Activated T-helper 9 cell treated with anti-CD3 and anti-CD28 coated beads, Interleukin-2, amount 50 U/mL, for 16 hours (primary cell): ENCODE results near the gene IRAK3.

Source experiments
- DNase-seq: peaks from one replicate; pipeline ENCODE4 v3.0.0-alpha.2; 2020; ENCODE audit warnings: low read depth

Gene IRAK3, protein sequence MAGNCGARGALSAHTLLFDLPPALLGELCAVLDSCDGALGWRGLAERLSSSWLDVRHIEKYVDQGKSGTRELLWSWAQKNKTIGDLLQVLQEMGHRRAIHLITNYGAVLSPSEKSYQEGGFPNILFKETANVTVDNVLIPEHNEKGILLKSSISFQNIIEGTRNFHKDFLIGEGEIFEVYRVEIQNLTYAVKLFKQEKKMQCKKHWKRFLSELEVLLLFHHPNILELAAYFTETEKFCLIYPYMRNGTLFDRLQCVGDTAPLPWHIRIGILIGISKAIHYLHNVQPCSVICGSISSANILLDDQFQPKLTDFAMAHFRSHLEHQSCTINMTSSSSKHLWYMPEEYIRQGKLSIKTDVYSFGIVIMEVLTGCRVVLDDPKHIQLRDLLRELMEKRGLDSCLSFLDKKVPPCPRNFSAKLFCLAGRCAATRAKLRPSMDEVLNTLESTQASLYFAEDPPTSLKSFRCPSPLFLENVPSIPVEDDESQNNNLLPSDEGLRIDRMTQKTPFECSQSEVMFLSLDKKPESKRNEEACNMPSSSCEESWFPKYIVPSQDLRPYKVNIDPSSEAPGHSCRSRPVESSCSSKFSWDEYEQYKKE

DNA sequence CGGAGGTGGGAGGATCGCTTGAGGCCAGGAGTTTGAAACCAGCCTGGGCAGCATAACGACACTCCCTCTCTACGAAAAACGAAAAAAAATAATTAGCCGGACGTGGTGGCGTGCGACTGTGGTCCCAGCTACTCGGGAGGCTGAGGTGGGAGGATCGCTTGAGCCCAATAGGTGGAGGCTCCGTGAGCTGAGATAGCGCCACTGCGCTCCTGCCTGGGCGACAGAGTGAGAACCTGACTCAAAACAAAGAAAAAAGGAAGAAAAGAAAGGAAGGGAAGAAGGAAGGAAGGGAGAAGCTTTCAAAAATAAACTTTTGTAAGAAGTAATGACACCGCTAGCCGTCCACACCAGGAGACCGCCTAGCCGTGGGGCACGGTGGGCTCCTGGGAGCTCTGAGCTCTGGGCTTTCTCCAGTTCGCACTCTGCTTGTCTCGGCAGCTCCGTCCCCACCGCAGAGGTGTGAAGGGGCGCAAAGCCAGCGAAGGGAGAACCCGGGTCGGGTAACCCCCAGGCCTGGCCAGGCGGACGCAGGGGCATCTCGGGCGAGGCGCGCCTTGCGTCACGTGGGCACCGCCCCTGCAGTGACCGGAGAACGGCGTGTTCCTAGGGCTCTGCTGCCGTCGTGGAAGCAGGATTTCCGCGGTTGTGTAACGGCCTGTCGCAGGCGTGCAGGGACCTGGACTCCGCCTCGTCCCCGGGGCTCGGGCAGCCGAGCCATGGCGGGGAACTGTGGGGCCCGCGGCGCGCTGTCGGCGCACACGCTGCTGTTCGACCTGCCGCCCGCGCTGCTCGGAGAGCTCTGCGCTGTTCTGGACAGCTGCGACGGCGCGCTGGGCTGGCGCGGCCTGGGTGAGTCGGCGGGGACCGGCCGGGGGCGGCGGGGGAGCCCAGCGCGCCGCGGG is at the start of gene IRAK3:
Gene IRAK3 (plus strand): TSS at position 631 of the 902 bp plus-strand sequence. CDS start 86 bp downstream, at position 717.
- no peak for DNase-seq

DNA sequence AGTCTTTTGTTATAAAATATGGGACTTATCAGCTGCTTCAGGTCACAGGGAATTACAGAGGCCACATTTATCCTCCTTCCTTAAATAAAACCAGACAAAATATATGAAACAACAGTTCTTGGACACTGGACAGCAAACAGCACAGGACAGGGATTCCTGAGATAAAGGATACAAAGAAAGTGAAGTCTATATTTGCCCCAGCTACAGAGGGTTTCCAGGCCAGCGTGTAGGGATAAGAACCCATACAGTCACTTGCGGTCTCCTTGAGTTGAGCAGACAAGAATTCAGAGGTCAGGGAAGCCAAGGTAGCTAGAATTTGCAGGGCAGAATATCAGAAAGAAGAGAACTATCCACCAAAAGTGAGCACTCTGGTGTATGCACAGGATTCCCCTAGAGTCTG is 49.7 kb upstream of the IRAK3 start:
- DNase-seq = no peak

DNA sequence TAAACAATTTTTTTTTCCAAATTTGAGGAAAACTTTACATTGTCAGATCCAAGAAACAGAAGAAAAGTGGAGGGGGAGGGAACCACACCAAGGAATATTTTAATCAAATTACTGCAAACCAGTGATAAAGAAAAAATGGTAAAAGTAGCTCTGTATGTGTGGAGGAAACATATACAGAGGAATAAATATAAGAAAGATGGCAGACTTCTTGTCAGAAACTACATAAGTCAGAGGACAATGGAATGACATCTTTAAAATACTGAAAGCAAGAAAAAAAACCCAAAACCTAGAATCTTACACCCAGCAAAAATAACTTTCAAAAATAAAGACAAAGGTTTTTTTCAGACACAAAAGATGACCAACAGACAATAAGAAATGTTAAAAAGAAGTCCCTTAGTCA is 48.3 kb upstream of the IRAK3 start:
- DNase-seq = no peak

DNA sequence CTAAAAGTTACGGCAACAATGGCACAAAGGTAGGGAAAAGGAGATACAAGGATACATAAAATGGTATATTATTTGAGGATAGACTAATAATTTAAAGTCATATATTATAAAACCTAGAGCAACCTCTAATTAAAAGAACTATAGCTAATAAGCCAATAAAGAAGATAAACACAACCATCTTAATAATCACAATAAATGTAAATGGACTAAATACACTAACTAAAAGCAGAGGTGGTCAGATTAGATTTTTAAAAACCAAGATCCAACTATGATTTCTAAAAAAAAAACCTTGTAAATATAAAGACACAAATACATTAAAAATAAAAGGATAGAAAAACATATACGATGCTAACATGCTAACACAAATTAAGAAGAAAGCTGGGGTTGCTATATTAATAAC is 47.7 kb upstream of the IRAK3 start:
- no peak for DNase-seq

DNA sequence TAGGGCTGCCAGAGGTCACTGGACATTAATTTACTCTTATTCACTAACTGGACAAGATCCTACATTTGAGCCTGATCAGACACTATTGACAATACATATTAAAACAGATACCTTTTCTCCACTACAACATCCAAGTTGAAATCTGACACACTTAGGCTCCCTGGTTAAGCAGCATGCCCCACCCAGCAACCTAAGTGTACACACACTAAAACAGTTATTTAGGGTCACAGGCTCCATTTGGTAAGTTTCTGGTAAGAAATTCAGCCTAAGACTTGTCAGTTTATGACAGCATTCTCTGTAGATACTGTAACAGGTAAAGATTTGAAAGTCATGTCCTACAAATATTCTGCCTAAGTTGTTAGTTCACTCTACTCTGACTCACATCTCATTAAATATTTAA is 46.2 kb upstream of the IRAK3 start:
- DNase-seq = no peak

DNA sequence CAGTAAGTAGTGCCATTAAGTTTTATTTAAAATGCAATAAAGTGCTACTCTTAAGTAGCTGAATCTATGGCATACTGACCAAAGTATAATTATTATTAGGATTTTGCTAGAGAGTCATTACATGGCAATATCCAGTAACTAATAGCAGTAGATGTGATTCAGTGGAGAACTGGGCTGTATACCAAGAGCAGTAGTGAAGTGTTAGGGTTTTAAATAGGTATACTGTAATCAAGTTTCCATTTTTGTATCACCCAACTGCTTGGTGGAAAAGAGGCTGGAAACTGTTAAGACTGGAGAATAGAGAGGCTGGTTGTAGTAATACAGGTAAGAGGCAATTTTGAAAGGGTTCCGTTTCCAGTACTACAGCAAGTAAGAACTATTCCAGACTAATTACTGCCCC is 45.1 kb upstream of the IRAK3 start:
- no peak for DNase-seq

DNA sequence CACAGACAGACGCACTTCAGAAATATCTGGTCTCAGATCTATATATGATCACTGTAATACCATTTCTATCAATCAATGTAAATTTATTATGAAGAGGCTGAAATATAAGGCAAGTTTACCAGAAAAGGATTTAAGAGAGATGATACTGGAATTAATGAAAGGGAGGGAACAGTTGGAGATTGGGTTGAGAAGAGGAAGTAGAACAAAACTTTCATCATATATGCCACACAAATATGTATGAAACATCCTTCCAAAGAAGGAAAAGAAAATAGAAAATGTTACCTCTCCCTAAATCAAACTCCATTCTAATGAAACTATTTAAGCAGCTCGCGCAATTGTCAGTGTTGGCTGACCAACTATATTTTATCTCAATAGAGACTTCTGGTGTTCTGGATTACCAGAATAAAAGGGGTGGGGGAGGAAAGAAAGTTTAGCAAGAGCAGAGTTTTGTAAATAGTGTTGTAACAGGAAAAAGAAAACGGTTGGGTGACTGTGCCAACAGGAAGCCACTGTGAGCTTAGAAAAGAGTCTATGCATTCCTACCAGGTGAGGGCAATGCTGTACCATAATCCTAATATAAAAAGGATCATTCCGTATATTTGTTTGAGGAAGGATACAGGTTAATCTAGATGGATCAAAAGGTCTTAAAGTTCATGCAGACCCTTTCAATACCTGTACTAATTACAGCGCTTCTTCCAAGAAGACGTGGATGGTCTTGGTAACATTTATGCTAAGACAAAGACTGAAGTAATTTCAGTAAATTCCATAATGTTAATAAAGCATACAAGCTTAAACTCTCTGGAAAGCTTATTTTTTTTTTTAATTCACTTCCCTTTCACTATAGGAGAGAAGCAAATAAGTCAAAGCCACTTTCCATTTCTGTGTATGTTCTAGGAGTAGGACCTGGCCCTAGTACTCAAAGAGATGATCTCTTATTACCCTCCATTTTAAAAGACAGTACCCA is 43.9 kb upstream of the IRAK3 start:
- no peak for DNase-seq

DNA sequence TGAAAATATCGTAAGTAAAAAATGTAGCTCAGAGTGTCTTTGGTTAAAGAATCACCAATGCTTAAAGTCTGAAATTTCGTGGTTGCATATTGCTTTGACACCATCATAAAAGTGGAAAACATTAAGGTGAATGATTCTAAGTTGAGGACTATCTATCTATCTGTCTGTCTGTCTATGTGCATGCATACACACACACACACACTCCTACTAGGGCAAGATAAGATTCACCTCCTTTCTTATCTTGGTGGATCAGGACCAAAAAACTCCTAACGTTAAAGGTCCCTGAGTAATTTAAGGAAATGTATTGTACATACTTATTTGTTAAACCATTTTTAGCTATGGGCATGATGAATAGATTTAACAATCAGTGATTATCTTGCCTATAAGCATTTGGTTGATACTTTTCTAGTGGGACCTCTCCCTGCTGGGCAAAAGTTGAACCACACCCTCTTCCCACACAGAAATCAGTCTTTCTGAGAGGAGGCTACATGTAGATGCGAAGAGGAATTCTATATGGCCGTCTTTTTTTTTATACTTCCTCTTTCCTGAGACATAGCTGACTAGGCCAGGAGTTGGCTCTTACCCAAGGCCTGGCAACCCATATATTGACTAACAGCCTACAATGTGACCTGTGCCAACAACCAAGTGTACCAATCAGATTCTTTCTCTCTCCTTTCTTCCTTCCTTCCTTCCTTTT is 39.2 kb upstream of the IRAK3 start:
- no peak for DNase-seq

DNA sequence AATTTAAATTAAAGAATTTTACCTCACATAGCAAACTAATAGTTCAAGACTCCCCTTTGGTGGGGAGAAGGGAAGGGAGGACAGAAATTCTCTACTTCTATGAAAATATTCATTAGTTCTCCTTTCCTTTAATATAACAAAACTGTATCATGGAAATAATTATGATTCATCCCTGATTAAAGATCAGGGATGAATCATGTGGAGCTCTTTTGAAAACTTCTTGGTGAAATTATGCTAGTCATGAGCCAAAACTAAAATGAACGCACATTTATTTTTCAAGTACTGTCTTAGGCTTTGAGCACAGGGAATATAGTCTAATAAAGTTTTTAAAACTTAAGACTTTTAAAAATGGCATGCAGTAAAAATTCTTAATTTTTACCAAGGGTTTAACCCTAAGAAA is 36.3 kb upstream of the IRAK3 start:
- DNase-seq = no peak

DNA sequence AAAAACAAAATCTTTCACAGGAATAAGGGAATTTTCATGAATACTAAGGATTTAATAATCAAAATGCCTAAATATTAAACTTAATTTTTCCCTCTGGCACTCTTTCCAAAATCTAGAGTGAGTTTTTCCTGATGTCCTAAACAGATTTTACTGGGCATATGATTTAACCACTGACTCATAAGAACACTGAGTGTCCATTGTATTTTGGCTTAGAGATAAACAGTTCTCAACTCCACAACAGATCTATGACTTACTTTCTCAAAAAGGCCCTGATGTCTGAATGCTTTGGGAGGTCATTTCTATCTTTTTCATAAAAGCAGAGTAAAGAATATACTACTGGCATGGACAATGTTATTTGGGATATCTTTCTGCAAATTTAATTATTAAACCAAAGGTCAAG is 34.2 kb upstream of the IRAK3 start:
- DNase-seq = no peak

DNA sequence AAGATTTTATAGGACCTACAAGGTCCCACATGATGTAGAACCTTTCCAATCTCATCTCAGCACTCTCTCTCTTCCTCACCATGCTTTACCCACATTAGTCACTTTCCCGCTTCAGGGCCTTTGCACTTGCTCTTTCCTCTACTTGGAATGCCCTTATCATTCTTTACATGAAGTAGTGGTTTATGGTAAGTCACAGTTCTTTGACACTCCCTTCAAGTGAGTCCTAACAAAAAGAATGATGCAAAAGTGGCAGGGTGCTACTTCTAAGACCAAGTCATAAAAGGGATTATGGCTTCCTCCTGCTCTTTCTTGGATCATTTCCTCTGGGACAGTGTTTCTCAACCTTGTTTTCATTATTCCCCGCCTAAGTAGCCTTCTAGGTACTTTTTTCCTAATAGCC is 32.4 kb upstream of the IRAK3 start:
- DNase-seq = no peak

DNA sequence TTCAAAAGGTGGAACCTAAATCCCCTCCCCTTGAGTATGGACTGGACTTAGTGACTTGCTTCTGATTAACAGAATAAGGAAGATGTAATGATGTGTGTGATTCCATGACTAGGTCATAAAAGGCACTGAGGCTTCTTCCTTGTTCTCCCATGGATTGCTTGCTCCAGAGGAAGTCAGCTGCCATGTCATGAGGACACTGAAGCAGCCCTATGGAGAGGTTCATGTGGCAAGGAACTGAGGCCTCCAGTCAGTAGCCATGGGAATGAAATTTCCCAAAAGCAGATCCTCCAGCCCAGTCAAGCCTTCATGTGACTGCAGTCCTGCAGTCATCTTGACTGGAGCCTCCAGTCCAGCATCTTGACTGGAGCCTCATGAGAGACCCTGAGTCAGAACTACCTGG is 29.9 kb upstream of the IRAK3 start:
- no peak for DNase-seq

DNA sequence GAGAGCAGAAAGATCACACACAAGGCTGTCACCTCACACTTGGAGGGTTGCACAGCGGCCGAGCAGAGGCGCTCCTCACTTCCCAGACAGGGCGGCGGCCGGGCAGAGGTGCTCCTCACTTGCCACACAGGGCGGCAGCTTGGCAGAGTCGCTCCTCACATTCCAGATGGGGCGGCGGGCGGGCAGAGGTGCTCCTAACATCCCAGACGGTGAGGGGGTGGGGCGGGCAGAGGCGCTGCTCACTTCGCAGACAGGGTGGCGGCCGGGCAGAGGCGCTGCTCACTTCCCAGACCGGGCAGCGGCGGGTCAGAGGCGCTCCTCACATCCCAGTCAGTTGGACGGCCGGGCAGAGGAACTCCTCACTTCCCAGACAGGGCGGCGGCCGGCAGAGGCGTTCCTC is 28.3 kb upstream of the IRAK3 start:
- DNase-seq = no peak

DNA sequence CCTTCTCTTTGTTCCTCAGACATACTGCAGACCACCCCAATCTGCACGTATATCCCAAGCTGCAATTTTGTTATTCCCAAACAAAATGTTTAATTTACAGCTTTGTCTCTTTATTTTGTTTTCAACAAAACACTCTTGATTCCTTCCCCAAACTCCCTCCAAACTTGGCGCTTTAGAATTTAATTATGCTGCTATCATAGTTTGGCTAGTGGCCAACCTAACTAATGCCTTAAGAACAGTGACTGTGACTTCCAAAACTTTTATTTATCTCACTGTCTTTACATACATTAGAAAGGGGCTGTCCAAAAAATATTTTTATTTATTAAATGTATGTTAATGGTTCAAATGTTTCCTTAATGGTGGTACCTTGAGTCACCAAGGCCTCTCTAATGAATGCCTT is 26.3 kb upstream of the IRAK3 start:
- no peak for DNase-seq

DNA sequence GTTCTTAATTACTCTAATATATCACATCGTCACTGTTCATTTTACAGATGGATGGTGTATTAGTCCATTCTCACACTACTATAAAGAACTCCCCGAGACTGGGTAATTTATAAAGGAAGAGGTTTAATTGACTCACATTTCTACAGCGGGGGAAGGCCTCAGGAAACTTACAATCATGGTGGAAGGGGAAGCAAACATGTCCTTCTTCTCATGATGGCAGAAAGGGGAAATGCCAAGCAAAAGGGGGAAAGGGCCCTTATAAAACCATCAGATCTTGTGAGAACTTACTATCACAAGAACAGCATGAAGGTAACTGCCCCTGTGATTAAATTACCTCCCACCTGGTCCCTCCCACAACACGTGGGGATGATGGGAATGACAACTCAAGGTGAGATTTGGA is 25.7 kb upstream of the IRAK3 start:
- no peak for DNase-seq

DNA sequence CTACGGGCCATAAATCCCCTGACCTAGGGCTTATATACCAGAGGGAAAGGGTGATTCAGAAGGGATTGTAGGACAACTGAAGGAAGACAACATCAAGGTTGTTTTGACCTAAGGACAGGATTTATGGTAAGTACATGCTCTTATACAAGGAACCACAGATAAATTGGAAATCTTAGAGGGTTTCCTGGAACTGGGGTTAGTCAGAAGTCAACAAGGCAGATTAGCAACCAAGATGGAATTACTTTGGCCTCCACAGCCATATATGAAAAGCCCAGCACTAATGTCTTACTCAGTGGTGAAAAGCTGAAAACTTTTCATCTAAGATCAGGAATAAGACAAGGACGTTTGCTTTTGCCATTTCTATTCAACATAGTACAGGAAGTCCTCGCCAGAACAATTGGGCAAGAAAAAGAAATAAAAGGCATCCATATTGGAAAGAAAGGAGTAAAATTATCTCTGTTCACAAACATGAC is 24.6 kb upstream of the IRAK3 start:
- no peak for DNase-seq

DNA sequence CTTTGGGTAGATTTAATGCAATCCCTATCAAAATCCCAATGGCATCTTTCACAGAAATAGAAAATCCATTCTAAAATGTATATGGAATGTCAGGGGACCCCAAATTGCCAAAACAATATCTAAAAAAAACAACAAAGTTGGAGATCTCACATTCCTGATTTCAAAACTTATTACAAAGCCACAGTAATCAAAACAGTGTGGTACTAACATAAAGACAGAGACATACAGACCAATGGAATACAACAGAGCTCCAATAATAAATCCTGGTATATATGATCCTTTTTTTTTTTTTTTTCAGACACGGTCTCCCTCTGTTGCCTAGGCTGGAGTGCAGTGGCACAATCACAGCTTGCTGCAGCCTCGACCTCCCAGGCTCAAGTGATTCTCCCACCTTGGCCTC is 23.9 kb upstream of the IRAK3 start:
- no peak for DNase-seq

DNA sequence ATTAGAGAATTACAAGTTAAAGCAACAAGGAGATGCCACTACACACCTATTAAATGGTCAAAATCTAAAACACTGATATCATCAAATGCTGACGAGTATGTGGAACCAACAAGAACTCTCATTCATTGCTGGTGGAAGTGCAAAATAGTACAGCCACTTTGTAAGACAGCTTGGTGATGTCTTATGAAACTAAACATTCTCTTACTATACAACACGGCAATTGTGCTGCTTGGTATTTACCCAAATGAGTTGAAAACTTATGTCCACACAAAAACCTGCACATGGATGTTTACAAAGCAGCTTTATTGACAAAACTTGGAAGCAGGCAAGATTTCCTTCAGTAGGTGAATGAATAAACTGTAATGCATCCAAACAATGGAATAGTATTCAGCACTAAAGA is 22.5 kb upstream of the IRAK3 start:
- no peak for DNase-seq

DNA sequence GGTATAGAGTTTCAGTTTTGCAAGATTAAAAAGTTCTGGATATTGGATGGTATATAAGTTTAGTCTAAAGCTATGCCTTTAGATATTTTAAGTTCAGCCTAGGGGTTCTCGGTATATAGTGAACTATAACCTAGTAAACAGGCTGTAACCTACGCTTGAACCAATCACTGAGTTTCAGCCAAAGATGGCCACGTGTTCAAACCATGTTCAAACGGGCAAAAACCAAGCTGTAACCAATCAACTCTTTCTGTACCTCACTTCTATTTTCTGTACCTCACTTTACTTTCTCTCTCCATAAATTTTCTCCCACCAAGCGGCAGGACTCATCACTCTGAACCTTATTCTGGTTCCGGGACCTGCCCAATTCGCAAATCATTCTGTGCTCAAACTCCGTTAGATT is 20.6 kb upstream of the IRAK3 start:
- DNase-seq = no peak

DNA sequence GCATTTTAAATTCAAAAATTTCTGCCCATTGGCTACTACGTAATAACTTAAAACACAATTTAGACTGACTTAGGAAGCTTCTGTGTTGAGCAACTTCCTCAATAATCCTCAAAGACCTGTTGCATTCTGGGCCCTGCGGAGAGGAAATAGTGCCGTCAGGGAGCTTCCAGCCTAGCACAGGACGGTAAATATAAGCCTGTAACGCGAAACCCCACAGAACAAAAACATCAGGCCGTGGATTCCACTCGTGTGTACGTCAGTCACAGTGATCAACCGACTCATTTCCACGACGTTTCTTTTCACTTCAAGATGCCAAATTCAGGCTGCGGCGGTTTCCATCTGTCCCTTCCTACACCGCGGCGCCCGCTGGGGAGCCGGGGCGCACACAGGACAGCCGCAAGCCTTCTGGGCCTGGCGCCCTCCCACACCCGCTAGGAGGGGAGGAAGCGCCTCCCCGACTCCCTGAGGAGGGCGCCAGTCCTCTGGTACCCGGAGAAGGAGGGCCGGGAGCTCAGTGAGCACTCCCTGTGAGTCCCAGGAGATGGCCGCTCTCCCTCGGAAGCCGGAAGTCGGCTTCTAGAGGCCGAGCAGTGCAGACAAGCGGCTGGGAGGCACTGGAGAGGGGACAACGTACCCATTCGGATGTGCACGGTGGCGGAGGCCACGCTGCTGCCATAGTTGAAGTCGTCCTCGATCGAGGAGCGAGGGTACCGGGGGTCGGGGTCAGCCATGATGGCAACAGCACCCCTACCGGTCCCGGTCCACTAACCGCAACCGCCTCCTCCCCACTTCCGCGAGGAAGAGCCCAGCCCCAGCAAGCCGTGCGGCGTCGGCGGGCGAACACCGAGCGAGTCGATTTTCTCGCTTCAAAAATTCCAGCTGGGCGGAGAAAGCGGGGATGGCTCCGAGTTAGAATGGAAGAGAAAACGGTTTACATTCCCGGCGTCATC is 19.5 kb upstream of the IRAK3 start, which contains the start of gene TMBIM4:
Gene TMBIM4 (minus strand): TSS at position 776 of the 950 bp plus-strand sequence. CDS start 45 bp downstream, at position 731.
- DNase-seq = peak; percentile 81
